GM12878 (cell line): ENCODE measurements around the gene SRRM3. TPM values are rescaled to one million over a fixed set of nuclear protein-coding genes. Genes with fewer than 3 reads are reported as not detected.

Experiments
- ATAC-seq: fragments of 200-7000 bp; cut with Tn5 transposase; 3 replicates; pipeline ENCODE4 v1.9.1; 2020; ENCODE audit warnings: mild to moderate bottlenecking, moderate library complexity
- BruUV-seq: library from RNA; stranded (reverse); fragments of 400-500 nt; replicated peaks from 2 replicates; lab custom pipeline; 2021; lab: Mats Ljungman, UMichigan
- CTCF ChIA-PET: fragments of 300-600 bp; sonication (Branson Sonifier 250); formaldehyde crosslinking; extraction: SDS; loops from one replicate; lab custom pipeline; 2021; ENCODE audit warnings: inconsistent platforms; lab: Yijun Ruan, JAX
- POLR2A ChIA-PET: fragments of 350-600 bp; formaldehyde crosslinking; extraction: SDS; loops from one replicate; lab custom pipeline; 2021; ENCODE audit warnings: inconsistent platforms; lab: Charles Lee
- RAD21 ChIA-PET: fragments of 300-600 bp; sonication (Branson Sonifier 250); formaldehyde crosslinking; loops from one replicate; lab custom pipeline; 2023; ENCODE audit warnings: antibody characterized with exemption; ENCODE audit not compliant: unreplicated experiment; lab: Charles Lee
- SMC1A ChIA-PET: fragments of 300-600 bp; sonication (Branson Sonifier 250); formaldehyde crosslinking; loops from one replicate; lab custom pipeline; 2023; ENCODE audit not compliant: unreplicated experiment, uncharacterized antibody; lab: Charles Lee
- DNase-seq: peaks from one replicate; pipeline ENCODE4 v3.0.0-alpha.2; 2011; ENCODE audit warnings: low read depth, low spot score
- FAIRE-seq: peaks from 3 replicates; lab custom pipeline; 2011; peaks lifted over from hg19 to GRCh38; lab: Jason Lieb, UNC
- H2AFZ ChIP-seq: 2 replicates; pipeline ENCODE4 v1.6.0; 2011; ENCODE audit warnings: low read depth, low read length, control low read depth; ENCODE audit not compliant: control insufficient read depth
- H3K27ac ChIP-seq: 2 replicates; pipeline ENCODE4 v1.5.1; 2011; ENCODE audit warnings: control low read depth; ENCODE audit not compliant: control insufficient read depth, insufficient read depth
- H3K27me3 ChIP-seq, 2 experiments: replicated peaks in 1 of 2; 2 replicates each; pipeline versions ENCODE4 v1.6.0 to v1.6.1; 2011; ENCODE audit warnings: low read length in 1 of 2; ENCODE audit not compliant: control insufficient read depth in 2 of 2, insufficient read depth in 2 of 2
- H3K36me3 ChIP-seq, 2 experiments: 2 replicates each; pipeline ENCODE4 v1.5.1; 2011; ENCODE audit warnings: low read length in 1 of 2; ENCODE audit not compliant: control insufficient read depth in 2 of 2, insufficient read depth in 2 of 2
- H3K4me1 ChIP-seq: 2 replicates; pipeline ENCODE4 v1.6.1; 2011; ENCODE audit warnings: mild to moderate bottlenecking, low read length, moderate library complexity, mixed read lengths; ENCODE audit not compliant: control insufficient read depth, insufficient read depth
- H3K4me2 ChIP-seq: 2 replicates; pipeline ENCODE4 v1.6.0; 2011; ENCODE audit warnings: control low read depth; ENCODE audit not compliant: control insufficient read depth, insufficient read depth
- H3K4me3 ChIP-seq: fragments of 200-600 bp; sonication (generic); 2 replicates; pipeline ENCODE4 v1.5.1; 2016
- H3K79me2 ChIP-seq: 2 replicates; pipeline ENCODE4 v1.6.0; 2011; ENCODE audit warnings: low read length; ENCODE audit not compliant: control insufficient read depth, insufficient read depth
- H3K9ac ChIP-seq: 2 replicates; pipeline ENCODE4 v1.8.0; 2011; ENCODE audit warnings: low read length, control low read depth, mixed read lengths; ENCODE audit not compliant: control insufficient read depth, insufficient read depth
- H3K9me3 ChIP-seq: replicated peaks from 3 replicates; pipeline ENCODE4 v1.5.1; 2011; ENCODE audit warnings: mild to moderate bottlenecking, low read length; ENCODE audit not compliant: control insufficient read depth, insufficient read depth
- H4K20me1 ChIP-seq: 2 replicates; pipeline ENCODE4 v1.6.0; 2011; ENCODE audit not compliant: control insufficient read depth, insufficient read depth
- CBX5 ChIP-seq: sonication (generic); IDR thresholded peaks from 2 replicates; pipeline ENCODE4 v1.6.1; 2016; ENCODE audit warnings: low read depth, moderate library complexity, mild to moderate bottlenecking, inconsistent platforms
- CHD1 ChIP-seq: IDR thresholded peaks from 2 replicates; pipeline ENCODE4 v1.6.1; 2012; ENCODE audit warnings: low read depth, low read length, improper control_type of control experiment
- CHD4 ChIP-seq: fragments of 200-600 bp; sonication (generic); IDR thresholded peaks from 2 replicates; pipeline ENCODE4 v1.6.1; 2016; ENCODE audit warnings: mild to moderate bottlenecking
- DPF2 ChIP-seq: fragments of 450-650 bp; IDR thresholded peaks from 2 replicates; pipeline ENCODE4 v1.6.1; 2017; ENCODE audit warnings: mild to moderate bottlenecking
- ETV6 ChIP-seq, 2 experiments: fragments of 450-650 bp in 1 of 2; IDR thresholded peaks in 1 of 2; conservative IDR thresholded peaks in 1 of 2; 2 replicates each; pipeline ENCODE4 v1.6.1; 2014; ENCODE audit warnings: antibody characterized with exemption in 1 of 2, borderline replicate concordance in 1 of 2, low read depth in 1 of 2, mild to moderate bottlenecking in 1 of 2, moderate library complexity in 1 of 2
- FOXK2 ChIP-seq: fragments of 450-650 bp; IDR thresholded peaks from 2 replicates; pipeline ENCODE4 v1.6.1; 2017; ENCODE audit warnings: mild to moderate bottlenecking, moderate library complexity
- KLF5 ChIP-seq: fragments of 450-650 bp; IDR thresholded peaks from 2 replicates; pipeline ENCODE4 v1.6.1; 2014; ENCODE audit warnings: mild to moderate bottlenecking; ENCODE audit not compliant: partially characterized antibody
- NR2C1 ChIP-seq: fragments of 450-650 bp; IDR thresholded peaks from 2 replicates; pipeline ENCODE4 v1.6.1; 2017; ENCODE audit warnings: antibody characterized with exemption, mild to moderate bottlenecking, moderate library complexity
- RB1 ChIP-seq: fragments of 450-650 bp; formaldehyde crosslinking; IDR thresholded peaks from 2 replicates; pipeline ENCODE4 v1.6.1; 2017; ENCODE audit warnings: mild to moderate bottlenecking, borderline replicate concordance
- RELA ChIP-seq: fragments of 450-650 bp; IDR thresholded peaks from 2 replicates; pipeline ENCODE4 v1.8.0; 2014; ENCODE audit warnings: borderline replicate concordance; ENCODE audit not compliant: partially characterized antibody
- RUNX3 ChIP-seq: IDR thresholded peaks from 2 replicates; pipeline ENCODE4 v1.6.1; 2012; ENCODE audit warnings: low read length, inconsistent platforms
- SMAD5 ChIP-seq: IDR thresholded peaks from 2 replicates; pipeline ENCODE4 v1.6.1; 2016; ENCODE audit warnings: antibody characterized with exemption, low read depth
- SUPT20H ChIP-seq: IDR thresholded peaks from 2 replicates; pipeline ENCODE4 v1.6.1; 2011; ENCODE audit warnings: low read depth, mild to moderate bottlenecking, low read length, moderate library complexity, borderline replicate concordance; ENCODE audit not compliant: control insufficient read depth
- TARDBP ChIP-seq: IDR thresholded peaks from 2 replicates; pipeline ENCODE4 v1.6.1; 2016; ENCODE audit warnings: borderline replicate concordance
- TBL1XR1 ChIP-seq: IDR thresholded peaks from 2 replicates; pipeline ENCODE4 v1.6.1; 2012; ENCODE audit warnings: low read depth, low read length, improper control_type of control experiment
- YBX1 ChIP-seq: fragments of 450-650 bp; IDR thresholded peaks from 2 replicates; pipeline ENCODE4 v1.6.1; 2016; ENCODE audit warnings: antibody characterized with exemption
- WGBS: methylation state at CpG from one replicate; pipeline ENCODE4 v1.1.6; 2016; ENCODE audit warnings: low lambda C conversion rate; ENCODE audit not compliant: insufficient replicate concordance, insufficient coverage; ENCODE audit errors: missing lambda C conversion rate; 5-methylcytosine and 5-hydroxymethylcytosine counted together
- in situ Hi-C: fragments of 300-500 bp; cut with MboI; formaldehyde crosslinking; loops from 9 replicates; pipeline ENCODE4 v1.14.3; 2018; ENCODE audit warnings: mixed read lengths
- intact Hi-C: fragments of 100-400 bp; cut with micrococcal nuclease; formaldehyde crosslinking; loops from one replicate; pipeline ENCODE4 v1.14.2; 2022; ENCODE audit not compliant: unreplicated experiment
- polyA plus RNA-seq, 11 experiments: library from polyadenylated mRNA; depleted of rRNA in 4 of 11; unstranded in 6 of 11; stranded (reverse) in 5 of 11; fragments of >200 nt; fragmentation: Nextera tagmentation in 4 of 11; fragmentation: Illumina TruSeq in 1 of 11; extraction: Ambion mirVana in 4 of 11; extraction: Trizol in 1 of 11; gene quantifications; 1 replicate in 1 of 11; 2 replicates in 10 of 11; pipeline versions ENCODE4 v1.2.1 to v1.2.3, GENCODE V29; 2011 to 2016; ENCODE audit warnings: inconsistent platforms in 2 of 11, missing spikeins in 2 of 11, low read depth in 1 of 11
- total RNA-seq, 4 experiments: library from RNA; depleted of rRNA in 3 of 4; stranded (reverse); fragments of >200 nt in 3 of 4; fragmentation: Illumina TruSeq in 1 of 4; extraction: Trizol in 1 of 4; gene quantifications; 2 replicates each; pipeline versions ENCODE4 v1.2.1 to v1.2.3, GENCODE V29; 2013 to 2021
- TF ChIP-seq, protein P1 (sequence below): fragments of 150-350 bp; IDR thresholded peaks from 2 replicates; pipeline ENCODE4 v1.6.1; 2016; ENCODE audit warnings: low read depth, low read length
- TF ChIP-seq, protein P2 (sequence below): IDR thresholded peaks from 2 replicates; pipeline ENCODE4 v1.6.1; 2011; ENCODE audit warnings: mild to moderate bottlenecking, low read depth, low read length, moderate library complexity; ENCODE audit not compliant: insufficient replicate concordance

SRRM3 gene
- total and polyA plus RNA-seq, 10 of the 15 experiments (the other 5 are each of a cell fraction or from before 2014, with no cell fraction given), result 0.03 to 0.15 (median 0.05) TPM; not detected in 6

DNA sequence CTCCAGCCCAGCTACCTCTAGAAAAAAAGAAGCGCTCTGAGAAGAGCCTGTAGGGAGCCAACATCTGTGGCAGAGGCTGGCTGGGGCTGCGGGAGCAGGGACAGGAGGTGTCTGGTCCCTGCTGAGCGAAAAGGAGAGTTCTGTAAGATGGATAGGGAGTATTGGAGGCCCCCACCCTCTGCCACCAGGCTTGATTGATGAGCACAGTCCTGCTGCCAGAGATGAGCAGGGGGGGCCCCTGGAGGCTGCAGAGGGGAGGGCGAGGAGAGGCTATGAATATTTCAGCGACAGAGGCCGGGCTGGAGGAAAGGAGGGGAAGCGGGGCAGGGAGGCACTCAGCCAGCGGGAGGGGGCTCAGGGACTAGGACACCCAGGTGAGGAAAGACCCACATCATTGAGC lies 56.3 kb downstream of the SRRM3 start:
- Histone ChIP-seq H2AFZ (no peak overlapping the region), H3K4me1 (no peaks in the 10 kb centered on the region), H3K27me3 (no peaks in the 10 kb centered on the region; a peak in 1 of 4 replicates), H3K9me3 (no peaks in the 10 kb centered on the region), H3K4me3 (no peak overlapping the region), H3K27ac (no peak overlapping the region), H3K36me3 (no peaks in the 10 kb centered on the region), H3K79me2 (no peaks in the 10 kb centered on the region), H3K9ac (no peak overlapping the region), H3K4me2 (no peak overlapping the region), H4K20me1 (no peaks in the 10 kb centered on the region)
- intact Hi-C loops, result no loop called here
- no peak for ATAC-seq
- FAIRE-seq, result no peak
- ChIA-PET RAD21 (no interaction called here), SMC1A (no interaction called here), CTCF (interaction anchor here (0.7 kb wide), 1 partner anchor 33 kb away, joined by 3 read pairs; no protein-coding TSS in a partner anchor), POLR2A (interaction anchor here (0.6 kb wide), 2 partner anchors 20 to 76 kb away, joined by 4 to 5 read pairs; no protein-coding TSS in a partner anchor)
- DNase-seq, result no peak
- in situ Hi-C loops, result no loop called here
- BruUV-seq, result no TSS peak
- 48% methylated on average over 8 of the region's 8 CpGs for WGBS
- TF ChIP-seq YBX1, result no peak
- TF ChIP-seq, protein P1, sequence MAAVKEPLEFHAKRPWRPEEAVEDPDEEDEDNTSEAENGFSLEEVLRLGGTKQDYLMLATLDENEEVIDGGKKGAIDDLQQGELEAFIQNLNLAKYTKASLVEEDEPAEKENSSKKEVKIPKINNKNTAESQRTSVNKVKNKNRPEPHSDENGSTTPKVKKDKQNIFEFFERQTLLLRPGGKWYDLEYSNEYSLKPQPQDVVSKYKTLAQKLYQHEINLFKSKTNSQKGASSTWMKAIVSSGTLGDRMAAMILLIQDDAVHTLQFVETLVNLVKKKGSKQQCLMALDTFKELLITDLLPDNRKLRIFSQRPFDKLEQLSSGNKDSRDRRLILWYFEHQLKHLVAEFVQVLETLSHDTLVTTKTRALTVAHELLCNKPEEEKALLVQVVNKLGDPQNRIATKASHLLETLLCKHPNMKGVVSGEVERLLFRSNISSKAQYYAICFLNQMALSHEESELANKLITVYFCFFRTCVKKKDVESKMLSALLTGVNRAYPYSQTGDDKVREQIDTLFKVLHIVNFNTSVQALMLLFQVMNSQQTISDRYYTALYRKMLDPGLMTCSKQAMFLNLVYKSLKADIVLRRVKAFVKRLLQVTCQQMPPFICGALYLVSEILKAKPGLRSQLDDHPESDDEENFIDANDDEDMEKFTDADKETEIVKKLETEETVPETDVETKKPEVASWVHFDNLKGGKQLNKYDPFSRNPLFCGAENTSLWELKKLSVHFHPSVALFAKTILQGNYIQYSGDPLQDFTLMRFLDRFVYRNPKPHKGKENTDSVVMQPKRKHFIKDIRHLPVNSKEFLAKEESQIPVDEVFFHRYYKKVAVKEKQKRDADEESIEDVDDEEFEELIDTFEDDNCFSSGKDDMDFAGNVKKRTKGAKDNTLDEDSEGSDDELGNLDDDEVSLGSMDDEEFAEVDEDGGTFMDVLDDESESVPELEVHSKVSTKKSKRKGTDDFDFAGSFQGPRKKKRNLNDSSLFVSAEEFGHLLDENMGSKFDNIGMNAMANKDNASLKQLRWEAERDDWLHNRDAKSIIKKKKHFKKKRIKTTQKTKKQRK, result no peak
- TF ChIP-seq, protein P2, sequence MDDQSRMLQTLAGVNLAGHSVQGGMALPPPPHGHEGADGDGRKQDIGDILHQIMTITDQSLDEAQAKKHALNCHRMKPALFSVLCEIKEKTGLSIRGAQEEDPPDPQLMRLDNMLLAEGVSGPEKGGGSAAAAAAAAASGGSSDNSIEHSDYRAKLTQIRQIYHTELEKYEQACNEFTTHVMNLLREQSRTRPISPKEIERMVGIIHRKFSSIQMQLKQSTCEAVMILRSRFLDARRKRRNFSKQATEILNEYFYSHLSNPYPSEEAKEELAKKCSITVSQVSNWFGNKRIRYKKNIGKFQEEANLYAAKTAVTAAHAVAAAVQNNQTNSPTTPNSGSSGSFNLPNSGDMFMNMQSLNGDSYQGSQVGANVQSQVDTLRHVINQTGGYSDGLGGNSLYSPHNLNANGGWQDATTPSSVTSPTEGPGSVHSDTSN, result no peak
- no peak for TF ChIP-seq NR2C1
- TF ChIP-seq SUPT20H, result no peak
- no peak for TF ChIP-seq RELA
- TF ChIP-seq TARDBP, result no peak
- TF ChIP-seq ETV6 (conservative IDR thresholded peaks at IDR 0.05 in 1 of 2, IDR thresholded peaks at IDR 0.05 in 1 of 2; ENCODE audit: borderline replicate concordance in 1 of 2, low read depth in 1 of 2), result no peak
- no peak for TF ChIP-seq DPF2
- TF ChIP-seq RB1, result no peak
- no peak for TF ChIP-seq SMAD5
- no peak for TF ChIP-seq CBX5
- TF ChIP-seq KLF5, result no peak
- no peak for TF ChIP-seq TBL1XR1
- TF ChIP-seq FOXK2, result no peak
- no peak for TF ChIP-seq CHD1
- TF ChIP-seq RUNX3, result no peak
- TF ChIP-seq CHD4, result no peak
